LoVo (cell line): ENCODE measurements around the gene TRPM4.
A peak's percentile ranks its signal among the peaks of the same experiment; 100 is the strongest.
"Not testable (repeated sequence)": the region's sequence is repeated elsewhere in the genome, so short reads cannot be mapped to it uniquely, and the experiment has no call there.

Source experiments
- DNase-seq: peaks from one replicate; pipeline ENCODE4 v3.0.0-alpha.2; 2016; ENCODE audit warnings: low spot score

Gene TRPM4

DNA sequence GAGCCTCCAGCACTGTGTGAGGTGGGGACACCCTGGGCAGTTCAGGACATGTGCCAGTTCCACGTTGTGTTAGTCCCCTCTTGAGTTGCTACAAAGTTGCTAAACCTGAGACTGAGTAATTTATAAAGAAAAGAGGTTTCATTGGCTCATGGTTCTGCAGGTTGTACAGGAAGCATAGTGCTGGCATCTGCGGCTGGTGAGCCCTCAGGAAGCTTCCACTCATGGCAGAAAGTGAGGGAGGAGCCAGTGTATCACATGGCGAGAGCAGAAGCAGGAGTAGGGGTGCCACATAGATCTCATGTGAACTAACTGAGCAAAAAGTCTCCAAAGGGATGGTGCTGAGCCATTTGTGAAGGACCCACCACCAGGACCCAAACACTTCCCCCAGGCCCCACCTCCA lies 33.2 kb downstream of the TRPM4 start:
- no peak for DNase-seq

DNA sequence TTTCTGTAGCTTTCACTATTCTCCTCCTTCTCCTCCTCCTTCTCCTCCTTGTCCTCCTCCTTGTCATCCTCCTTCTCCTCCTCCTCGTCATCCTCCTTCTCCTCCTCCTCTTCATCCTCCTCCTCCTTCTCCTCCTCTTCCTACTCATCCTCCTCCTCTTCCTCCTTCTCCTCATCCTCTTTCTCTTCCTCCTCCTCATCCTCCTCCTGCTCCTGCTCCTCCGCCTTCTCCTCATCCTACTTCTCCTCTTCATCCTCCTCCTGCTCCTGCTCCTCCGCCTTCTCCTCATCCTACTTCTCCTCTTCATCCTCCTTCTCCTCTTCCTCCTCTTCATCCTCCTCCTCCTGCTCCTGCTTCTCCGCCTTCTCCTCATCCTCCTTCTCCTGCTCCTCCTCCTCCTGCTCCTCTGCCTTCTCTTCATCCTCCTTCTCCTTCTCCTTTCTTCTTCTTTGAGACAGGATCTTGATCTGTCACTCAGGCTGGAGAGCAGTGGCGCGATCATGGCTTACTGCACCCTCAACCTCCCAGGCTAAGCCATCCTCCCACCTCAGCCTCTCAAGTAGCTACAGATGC lies 36.3 kb downstream of the TRPM4 start:
- DNase-seq = no peak

- DNase-seq = no peak
Measured at GRCh38 chr19:49194408-49194807, 36.8 kb downstream of the TRPM4 start.

DNA sequence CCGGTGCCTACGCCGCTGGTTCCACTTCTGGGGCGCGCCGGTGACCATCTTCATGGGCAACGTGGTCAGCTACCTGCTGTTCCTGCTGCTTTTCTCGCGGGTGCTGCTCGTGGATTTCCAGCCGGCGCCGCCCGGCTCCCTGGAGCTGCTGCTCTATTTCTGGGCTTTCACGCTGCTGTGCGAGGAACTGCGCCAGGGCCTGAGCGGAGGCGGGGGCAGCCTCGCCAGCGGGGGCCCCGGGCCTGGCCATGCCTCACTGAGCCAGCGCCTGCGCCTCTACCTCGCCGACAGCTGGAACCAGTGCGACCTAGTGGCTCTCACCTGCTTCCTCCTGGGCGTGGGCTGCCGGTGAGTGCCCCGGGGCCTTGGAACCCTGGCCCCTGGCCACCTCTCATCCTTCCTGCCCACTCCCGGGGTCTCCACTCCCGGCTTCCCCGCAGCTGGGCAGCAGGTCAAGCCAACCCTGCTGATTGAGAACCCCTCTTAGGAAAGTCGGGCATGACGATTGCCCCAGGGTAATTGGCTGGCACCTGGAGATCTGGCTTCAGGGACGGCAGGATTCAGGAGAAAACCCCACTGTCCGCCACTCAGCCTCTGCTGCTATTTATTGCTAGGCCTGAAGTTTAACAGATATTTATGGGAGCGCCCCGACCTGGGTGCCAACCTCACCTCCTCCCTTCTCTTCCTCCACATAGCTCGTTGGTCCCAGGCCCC lies 39.1 kb downstream of the TRPM4 start:
- DNase-seq = no peak

DNA sequence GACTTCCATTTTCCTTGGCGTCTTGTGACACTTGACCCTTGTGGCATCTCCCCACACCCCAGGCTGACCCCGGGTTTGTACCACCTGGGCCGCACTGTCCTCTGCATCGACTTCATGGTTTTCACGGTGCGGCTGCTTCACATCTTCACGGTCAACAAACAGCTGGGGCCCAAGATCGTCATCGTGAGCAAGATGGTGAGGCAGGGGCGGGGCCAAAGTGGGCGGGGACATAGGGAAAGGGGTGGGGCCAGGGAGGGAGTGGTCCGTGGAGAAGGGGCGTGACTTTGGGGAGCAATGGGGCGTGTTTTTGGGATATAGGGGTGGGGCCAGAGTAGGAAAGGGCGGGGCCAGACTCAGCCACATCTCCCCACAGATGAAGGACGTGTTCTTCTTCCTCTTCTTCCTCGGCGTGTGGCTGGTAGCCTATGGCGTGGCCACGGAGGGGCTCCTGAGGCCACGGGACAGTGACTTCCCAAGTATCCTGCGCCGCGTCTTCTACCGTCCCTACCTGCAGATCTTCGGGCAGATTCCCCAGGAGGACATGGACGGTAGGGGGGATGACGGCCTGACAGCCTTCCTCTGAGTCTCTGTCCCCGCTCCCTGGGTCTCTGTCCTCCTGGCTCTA lies 42.8 kb downstream of the TRPM4 start:
- no peak for DNase-seq

- no peak for DNase-seq
Measured at GRCh38 chr19:49201042-49201441, 43.5 kb downstream of the TRPM4 start.

DNA sequence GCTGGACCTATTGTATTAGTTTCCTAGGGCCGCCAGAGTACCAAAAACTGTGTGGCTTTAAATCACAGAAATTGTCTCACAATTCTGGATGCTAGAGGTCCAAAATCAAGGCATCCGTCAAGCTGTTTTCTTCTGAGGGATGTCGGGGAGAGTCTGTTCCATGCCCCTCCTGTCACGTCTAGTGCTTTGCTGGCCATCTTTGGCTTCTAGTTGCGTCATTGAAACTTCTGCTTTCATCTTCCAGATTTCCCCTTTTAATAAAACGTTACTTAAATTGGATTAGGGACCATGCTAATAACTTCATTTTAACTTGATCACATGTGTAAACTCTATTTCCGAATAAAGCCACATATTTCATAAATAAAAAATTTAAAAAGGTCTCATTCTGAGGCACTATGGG lies 47.5 kb downstream of the TRPM4 start:
- DNase-seq = no peak

- not testable (repeated sequence) for DNase-seq
Measured at GRCh38 chr19:49209502-49209901, 51.9 kb downstream of the TRPM4 start.

GRCh38 chr19:49210108-49210900 lies 52.7 kb downstream of the TRPM4 start:
- no peak for DNase-seq

GRCh38 chr19:49210901-49211451 lies 53.4 kb downstream of the TRPM4 start:
- no peak for DNase-seq

- DNase-seq = no peak
Measured at GRCh38 chr19:49212016-49212701, 54.6 kb downstream of the TRPM4 start.

- DNase-seq = no peak
Measured at GRCh38 chr19:49213791-49214190, 56.2 kb downstream of the TRPM4 start.

- no peak for DNase-seq
Measured at GRCh38 chr19:49214701-49215100, 57.1 kb downstream of the TRPM4 start.

- no peak for DNase-seq
Measured at GRCh38 chr19:49216071-49216470, 58.5 kb downstream of the TRPM4 start.

DNA sequence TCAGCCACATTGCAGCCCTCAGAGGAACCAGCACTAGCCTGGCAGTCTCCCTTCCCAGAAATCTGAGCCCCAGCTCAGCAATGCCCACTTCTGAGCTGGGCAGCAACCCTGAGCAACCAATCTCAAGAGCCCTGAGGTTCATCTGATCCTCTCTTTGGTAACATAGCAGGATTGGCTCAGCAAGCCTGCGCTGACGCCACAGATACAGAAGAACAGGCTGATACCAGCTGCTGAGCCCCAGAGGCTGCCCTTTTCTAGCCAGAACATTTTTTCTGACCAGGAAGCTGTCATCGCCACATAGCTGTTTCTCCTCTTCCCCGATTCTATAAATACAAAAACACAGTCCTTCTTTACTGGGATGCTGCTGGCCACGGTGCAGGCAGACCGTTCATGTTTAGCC lies 59.8 kb downstream of the TRPM4 start:
- DNase-seq = no peak

- no peak for DNase-seq
Measured at GRCh38 chr19:49222011-49222410, 64.4 kb downstream of the TRPM4 start.

DNA sequence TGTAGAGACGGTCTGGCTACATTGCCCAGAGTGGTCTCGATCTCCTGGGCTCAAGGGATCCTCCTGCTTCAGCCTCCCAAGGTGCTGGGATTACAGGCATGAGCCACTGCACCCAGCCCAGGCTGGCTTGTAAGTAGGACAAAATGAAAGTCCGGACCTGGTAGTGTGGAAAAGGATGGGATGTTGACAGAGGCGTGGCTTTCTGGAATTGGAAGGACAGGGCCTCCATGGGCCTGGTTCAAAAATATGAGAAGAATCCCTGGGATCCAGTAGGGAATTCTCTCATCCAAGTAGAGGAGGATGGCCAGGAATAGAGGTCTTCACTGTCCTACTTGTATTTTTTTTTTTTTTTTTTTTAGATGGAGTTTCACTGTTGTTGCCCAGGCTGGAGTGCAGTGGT lies 64.9 kb downstream of the TRPM4 start:
- no peak for DNase-seq

DNA sequence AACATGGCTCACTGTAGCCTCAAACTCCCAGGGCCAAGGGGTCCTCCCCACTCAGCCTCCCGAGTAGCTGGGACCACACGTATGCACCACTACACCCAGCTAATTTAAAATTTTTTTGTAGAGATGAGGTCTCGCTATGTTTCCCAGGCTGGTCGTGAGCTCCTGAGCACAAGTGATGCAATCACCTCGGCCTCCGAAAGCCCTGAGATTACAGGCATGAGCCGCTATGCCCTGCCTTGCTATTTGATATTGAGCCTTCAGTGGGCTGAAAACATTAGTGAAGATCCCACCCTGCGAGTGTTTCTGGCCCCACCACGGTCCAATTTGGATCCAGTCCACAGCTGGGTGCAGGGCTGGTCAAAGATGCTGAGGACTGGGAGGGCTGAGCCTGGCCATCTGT lies 65.9 kb downstream of the TRPM4 start:
- no peak for DNase-seq

- not testable (repeated sequence) for DNase-seq
Measured at GRCh38 chr19:49224441-49224840, 66.8 kb downstream of the TRPM4 start.

DNA sequence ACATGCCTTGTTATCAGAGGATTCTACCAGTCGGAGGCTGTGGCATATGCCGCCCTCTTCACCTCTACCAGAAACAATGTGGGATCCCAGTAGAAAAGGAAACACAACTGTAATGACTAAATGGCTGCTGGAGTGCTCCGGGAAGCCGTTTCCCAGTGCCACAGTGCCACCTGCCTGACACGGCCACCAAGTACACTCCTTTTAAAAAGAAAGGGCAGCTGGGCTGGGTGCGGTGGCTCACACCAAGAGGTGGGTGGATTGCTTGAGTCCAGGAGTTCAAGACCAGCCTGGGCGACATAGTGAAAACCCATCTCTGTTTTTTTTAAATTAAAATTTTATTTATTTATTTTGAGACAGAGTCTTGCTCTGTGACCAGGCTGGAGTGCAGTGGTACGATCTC lies 67.3 kb downstream of the TRPM4 start:
- peak; percentile 60 for DNase-seq

DNA sequence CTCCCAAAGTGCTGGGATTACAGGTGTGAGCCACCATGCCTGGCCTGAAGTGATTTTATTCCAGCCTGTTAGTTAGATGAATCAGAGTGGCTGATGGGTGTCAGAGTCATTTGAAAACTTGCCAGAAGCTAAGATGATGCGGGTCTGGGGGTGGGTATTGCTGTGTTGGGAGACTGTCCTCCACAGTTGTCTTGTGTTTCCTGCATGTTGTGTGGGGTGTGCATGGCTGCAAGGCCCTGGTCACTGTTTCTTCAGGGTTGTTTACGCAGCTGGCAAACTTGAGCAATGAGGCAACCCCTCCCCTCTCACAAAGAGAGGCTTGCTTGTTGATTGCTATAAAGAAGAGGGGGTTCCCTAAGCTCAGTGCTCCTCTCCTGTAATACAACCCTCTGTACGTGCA lies 71.8 kb downstream of the TRPM4 start:
- no peak for DNase-seq

GRCh38 chr19:49231389-49231788 lies 73.8 kb downstream of the TRPM4 start:
- DNase-seq = no peak
